ENCODE data around the gene PPP2R5E. TPM values are rescaled to one million over a fixed set of nuclear protein-coding genes. Genes with fewer than 3 reads are reported as not detected.

Gene PPP2R5E
- total and polyA plus RNA-seq, 9 of the 15 experiments (the other 6 are each of a cell fraction or from before 2014, with no cell fraction given): 4.2 to 30.3 (median 11.0) TPM

DNA sequence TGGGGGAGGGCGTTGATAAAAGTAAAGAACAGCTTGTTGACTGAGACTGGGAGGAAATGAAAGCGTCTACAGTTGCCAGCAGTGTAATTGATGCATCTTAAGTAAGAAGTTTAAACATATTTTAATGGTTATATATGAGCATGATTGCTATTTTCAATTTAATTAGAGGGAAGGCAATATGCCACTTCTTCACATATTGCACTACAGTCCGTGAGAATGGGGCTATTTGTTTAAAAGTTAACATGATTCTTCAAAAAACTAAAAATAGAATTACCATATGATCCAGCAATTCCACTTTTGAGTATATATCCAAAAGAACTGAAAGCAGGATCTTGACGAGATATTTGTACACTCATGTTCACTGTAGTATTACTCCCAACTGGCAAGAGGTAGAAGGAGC is 38.3 kb upstream of the PPP2R5E start:
- Histone ChIP-seq H3K27ac (ENCODE audit: extremely low read depth, low read depth, low read length) (no peak overlapping the region), H3K36me3 (ENCODE audit: control insufficient read depth, insufficient read depth, low read length) (no peaks in the 10 kb centered on the region), H3K79me2 (ENCODE audit: control insufficient read depth, insufficient read depth, low read length) (no peaks in the 10 kb centered on the region), H3K9ac (ENCODE audit: insufficient read depth in 1 of 2, low read depth in 2 of 2, low read length in 2 of 2) (no peak overlapping the region), H4K20me1 (replicated peaks; ENCODE audit: control insufficient read depth, insufficient read depth, low read length) (no peaks in the 10 kb centered on the region), H2AFZ (ENCODE audit: low read depth, low read length) (no peak overlapping the region), H3K4me2 (ENCODE audit: insufficient read depth, low read length) (no peak overlapping the region), H3K9me1 (ENCODE audit: control insufficient read depth, insufficient read depth, low read length) (no peaks in the 10 kb centered on the region), H3K9me3 (replicated peaks; ENCODE audit: control insufficient read depth, insufficient read depth, low read depth, low read length) (no peaks in the 10 kb centered on the region), H3K27me3 (ENCODE audit: control insufficient read depth in 2 of 2, insufficient read depth in 2 of 2, low read length in 2 of 2) (peaks cover 3 to 12% of the 10 kb centered on the region in 2 experiments; a peak in 3 of 5 replicates), H3K4me3 (no peak overlapping the region), H3K4me1 (replicated peaks in 1 of 2; ENCODE audit: control insufficient read depth in 2 of 2, insufficient read depth in 2 of 2, low read length in 2 of 2) (no peaks in the 10 kb centered on the region)
- no TSS peak for BruUV-seq (replicated peaks)
- intact Hi-C loops (cut with micrococcal nuclease) (no loop called here), in situ Hi-C loops (cut with MboI) (no loop called here)
- ChIA-PET CTCF (ENCODE audit: low intra/inter-chr PET ratio) (no interaction called here), POLR2A (no interaction called here)
- no peak for FAIRE-seq
- WGBS (ENCODE audit: insufficient coverage, low coverage, missing lambda C conversion rate): 0% methylated on average over 4 of the region's 4 CpGs
- no peak for ATAC-seq
- no peak for DNase-seq (ENCODE audit: extremely low read depth in 1 of 4, low spot score in 3 of 4)
- TF ChIP-seq, protein P1, sequence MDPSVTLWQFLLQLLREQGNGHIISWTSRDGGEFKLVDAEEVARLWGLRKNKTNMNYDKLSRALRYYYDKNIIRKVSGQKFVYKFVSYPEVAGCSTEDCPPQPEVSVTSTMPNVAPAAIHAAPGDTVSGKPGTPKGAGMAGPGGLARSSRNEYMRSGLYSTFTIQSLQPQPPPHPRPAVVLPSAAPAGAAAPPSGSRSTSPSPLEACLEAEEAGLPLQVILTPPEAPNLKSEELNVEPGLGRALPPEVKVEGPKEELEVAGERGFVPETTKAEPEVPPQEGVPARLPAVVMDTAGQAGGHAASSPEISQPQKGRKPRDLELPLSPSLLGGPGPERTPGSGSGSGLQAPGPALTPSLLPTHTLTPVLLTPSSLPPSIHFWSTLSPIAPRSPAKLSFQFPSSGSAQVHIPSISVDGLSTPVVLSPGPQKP (CRISPR knock-in tag; IDR thresholded peaks at IDR 0.05): no peak
- TF ChIP-seq JUN (IDR thresholded peaks at IDR 0.05; ENCODE audit: borderline replicate concordance, low read depth, low read length) (no peak), JUN (CRISPR knock-in tag; IDR thresholded peaks at IDR 0.05; ENCODE audit: borderline replicate concordance) (no peak), TARDBP (IDR thresholded peaks at IDR 0.05) (no peak), KDM5B (IDR thresholded peaks at IDR 0.05; ENCODE audit: insufficient replicate concordance, low read depth, low read length) (no peak)
- TF ChIP-seq, protein P2, sequence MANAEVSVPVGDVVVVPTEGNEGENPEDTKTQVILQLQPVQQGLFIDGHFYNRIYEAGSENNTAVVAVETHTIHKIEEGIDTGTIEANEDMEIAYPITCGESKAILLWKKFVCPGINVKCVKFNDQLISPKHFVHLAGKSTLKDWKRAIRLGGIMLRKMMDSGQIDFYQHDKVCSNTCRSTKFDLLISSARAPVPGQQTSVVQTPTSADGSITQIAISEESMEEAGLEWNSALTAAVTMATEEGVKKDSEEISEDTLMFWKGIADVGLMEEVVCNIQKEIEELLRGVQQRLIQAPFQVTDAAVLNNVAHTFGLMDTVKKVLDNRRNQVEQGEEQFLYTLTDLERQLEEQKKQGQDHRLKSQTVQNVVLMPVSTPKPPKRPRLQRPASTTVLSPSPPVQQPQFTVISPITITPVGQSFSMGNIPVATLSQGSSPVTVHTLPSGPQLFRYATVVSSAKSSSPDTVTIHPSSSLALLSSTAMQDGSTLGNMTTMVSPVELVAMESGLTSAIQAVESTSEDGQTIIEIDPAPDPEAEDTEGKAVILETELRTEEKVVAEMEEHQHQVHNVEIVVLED (CRISPR knock-in tag; IDR thresholded peaks at IDR 0.05): no peak
- TF ChIP-seq, protein P3, sequence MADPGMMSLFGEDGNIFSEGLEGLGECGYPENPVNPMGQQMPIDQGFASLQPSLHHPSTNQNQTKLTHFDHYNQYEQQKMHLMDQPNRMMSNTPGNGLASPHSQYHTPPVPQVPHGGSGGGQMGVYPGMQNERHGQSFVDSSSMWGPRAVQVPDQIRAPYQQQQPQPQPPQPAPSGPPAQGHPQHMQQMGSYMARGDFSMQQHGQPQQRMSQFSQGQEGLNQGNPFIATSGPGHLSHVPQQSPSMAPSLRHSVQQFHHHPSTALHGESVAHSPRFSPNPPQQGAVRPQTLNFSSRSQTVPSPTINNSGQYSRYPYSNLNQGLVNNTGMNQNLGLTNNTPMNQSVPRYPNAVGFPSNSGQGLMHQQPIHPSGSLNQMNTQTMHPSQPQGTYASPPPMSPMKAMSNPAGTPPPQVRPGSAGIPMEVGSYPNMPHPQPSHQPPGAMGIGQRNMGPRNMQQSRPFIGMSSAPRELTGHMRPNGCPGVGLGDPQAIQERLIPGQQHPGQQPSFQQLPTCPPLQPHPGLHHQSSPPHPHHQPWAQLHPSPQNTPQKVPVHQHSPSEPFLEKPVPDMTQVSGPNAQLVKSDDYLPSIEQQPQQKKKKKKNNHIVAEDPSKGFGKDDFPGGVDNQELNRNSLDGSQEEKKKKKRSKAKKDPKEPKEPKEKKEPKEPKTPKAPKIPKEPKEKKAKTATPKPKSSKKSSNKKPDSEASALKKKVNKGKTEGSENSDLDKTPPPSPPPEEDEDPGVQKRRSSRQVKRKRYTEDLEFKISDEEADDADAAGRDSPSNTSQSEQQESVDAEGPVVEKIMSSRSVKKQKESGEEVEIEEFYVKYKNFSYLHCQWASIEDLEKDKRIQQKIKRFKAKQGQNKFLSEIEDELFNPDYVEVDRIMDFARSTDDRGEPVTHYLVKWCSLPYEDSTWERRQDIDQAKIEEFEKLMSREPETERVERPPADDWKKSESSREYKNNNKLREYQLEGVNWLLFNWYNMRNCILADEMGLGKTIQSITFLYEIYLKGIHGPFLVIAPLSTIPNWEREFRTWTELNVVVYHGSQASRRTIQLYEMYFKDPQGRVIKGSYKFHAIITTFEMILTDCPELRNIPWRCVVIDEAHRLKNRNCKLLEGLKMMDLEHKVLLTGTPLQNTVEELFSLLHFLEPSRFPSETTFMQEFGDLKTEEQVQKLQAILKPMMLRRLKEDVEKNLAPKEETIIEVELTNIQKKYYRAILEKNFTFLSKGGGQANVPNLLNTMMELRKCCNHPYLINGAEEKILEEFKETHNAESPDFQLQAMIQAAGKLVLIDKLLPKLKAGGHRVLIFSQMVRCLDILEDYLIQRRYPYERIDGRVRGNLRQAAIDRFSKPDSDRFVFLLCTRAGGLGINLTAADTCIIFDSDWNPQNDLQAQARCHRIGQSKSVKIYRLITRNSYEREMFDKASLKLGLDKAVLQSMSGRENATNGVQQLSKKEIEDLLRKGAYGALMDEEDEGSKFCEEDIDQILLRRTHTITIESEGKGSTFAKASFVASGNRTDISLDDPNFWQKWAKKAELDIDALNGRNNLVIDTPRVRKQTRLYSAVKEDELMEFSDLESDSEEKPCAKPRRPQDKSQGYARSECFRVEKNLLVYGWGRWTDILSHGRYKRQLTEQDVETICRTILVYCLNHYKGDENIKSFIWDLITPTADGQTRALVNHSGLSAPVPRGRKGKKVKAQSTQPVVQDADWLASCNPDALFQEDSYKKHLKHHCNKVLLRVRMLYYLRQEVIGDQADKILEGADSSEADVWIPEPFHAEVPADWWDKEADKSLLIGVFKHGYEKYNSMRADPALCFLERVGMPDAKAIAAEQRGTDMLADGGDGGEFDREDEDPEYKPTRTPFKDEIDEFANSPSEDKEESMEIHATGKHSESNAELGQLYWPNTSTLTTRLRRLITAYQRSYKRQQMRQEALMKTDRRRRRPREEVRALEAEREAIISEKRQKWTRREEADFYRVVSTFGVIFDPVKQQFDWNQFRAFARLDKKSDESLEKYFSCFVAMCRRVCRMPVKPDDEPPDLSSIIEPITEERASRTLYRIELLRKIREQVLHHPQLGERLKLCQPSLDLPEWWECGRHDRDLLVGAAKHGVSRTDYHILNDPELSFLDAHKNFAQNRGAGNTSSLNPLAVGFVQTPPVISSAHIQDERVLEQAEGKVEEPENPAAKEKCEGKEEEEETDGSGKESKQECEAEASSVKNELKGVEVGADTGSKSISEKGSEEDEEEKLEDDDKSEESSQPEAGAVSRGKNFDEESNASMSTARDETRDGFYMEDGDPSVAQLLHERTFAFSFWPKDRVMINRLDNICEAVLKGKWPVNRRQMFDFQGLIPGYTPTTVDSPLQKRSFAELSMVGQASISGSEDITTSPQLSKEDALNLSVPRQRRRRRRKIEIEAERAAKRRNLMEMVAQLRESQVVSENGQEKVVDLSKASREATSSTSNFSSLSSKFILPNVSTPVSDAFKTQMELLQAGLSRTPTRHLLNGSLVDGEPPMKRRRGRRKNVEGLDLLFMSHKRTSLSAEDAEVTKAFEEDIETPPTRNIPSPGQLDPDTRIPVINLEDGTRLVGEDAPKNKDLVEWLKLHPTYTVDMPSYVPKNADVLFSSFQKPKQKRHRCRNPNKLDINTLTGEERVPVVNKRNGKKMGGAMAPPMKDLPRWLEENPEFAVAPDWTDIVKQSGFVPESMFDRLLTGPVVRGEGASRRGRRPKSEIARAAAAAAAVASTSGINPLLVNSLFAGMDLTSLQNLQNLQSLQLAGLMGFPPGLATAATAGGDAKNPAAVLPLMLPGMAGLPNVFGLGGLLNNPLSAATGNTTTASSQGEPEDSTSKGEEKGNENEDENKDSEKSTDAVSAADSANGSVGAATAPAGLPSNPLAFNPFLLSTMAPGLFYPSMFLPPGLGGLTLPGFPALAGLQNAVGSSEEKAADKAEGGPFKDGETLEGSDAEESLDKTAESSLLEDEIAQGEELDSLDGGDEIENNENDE (IDR thresholded peaks at IDR 0.05; ENCODE audit: low read depth, low read length): no peak
